OCI-LY7 (cell line): ENCODE measurements around the gene CPNE5. TPM values are rescaled to one million over a fixed set of nuclear protein-coding genes. Genes with fewer than 3 reads are reported as not detected.

Experiments
- BruUV-seq: library from RNA; stranded (reverse); fragments of 400-500 nt; replicated peaks from 2 replicates; lab custom pipeline; 2021; lab: Mats Ljungman, UMichigan
- CTCF ChIA-PET: fragments of 300-600 bp; sonication (Branson Sonifier 250); formaldehyde crosslinking; loops from one replicate; lab custom pipeline; 2022; ENCODE audit warnings: antibody characterized with exemption; ENCODE audit not compliant: unreplicated experiment; lab: Charles Lee
- POLR2A ChIA-PET: fragments of 300-600 bp; sonication (Branson Sonifier 250); formaldehyde crosslinking; loops from one replicate; lab custom pipeline; 2022; ENCODE audit warnings: antibody characterized with exemption; lab: Charles Lee
- DNase-seq: peaks from one replicate; pipeline ENCODE4 v3.0.0-alpha.2; 2015; ENCODE audit warnings: low spot score
- H2AFZ ChIP-seq: fragments of 200-600 bp; sonication (generic), shearing (Covaris generic); 2 replicates; pipeline ENCODE4 v1.6.1; 2014; ENCODE audit warnings: mild to moderate bottlenecking, antibody characterized with exemption, low read length, moderate library complexity
- H3K27ac ChIP-seq: fragments of 200-600 bp; sonication (generic); 2 replicates; pipeline ENCODE4 v1.5.1; 2014; ENCODE audit warnings: mixed run types, low read depth, mild to moderate bottlenecking, moderate library complexity, low read length, inconsistent platforms; ENCODE audit not compliant: poor library complexity, severe bottlenecking
- H3K36me3 ChIP-seq: fragments of 200-600 bp; sonication (generic); 2 replicates; pipeline ENCODE4 v1.6.1; 2014; ENCODE audit warnings: mild to moderate bottlenecking, antibody characterized with exemption, low read length, moderate library complexity, mixed read lengths; ENCODE audit not compliant: insufficient read depth
- H3K4me1 ChIP-seq: fragments of 200-600 bp; sonication (generic); 2 replicates; pipeline ENCODE4 v1.5.1; 2014; ENCODE audit warnings: mild to moderate bottlenecking, low read length; ENCODE audit not compliant: insufficient read depth, poor library complexity, severe bottlenecking
- H3K4me2 ChIP-seq: fragments of 200-600 bp; sonication (generic); 2 replicates; pipeline ENCODE4 v1.6.1; 2014; ENCODE audit warnings: mild to moderate bottlenecking, low read length
- H3K4me3 ChIP-seq: fragments of 200-600 bp; sonication (generic); 2 replicates; pipeline ENCODE4 v1.5.1; 2014; ENCODE audit warnings: mild to moderate bottlenecking, low read depth, low read length; ENCODE audit not compliant: poor library complexity, severe bottlenecking
- H3K79me2 ChIP-seq: fragments of 200-600 bp; sonication (generic); 2 replicates; pipeline ENCODE4 v1.6.1; 2016; ENCODE audit warnings: low read depth, mild to moderate bottlenecking, low read length, moderate library complexity, mixed read lengths; ENCODE audit not compliant: insufficient read depth
- H3K9me2 ChIP-seq: fragments of 200-600 bp; sonication (generic); 2 replicates; pipeline ENCODE4 v1.6.1; 2016; ENCODE audit warnings: mild to moderate bottlenecking, low read length, mixed read lengths; ENCODE audit not compliant: insufficient read depth
- H3K9me3 ChIP-seq: fragments of 200-600 bp; sonication (generic); 2 replicates; pipeline ENCODE4 v1.6.1; 2014; ENCODE audit warnings: mild to moderate bottlenecking, mixed run types, low read length, mixed read lengths
- H4K20me1 ChIP-seq: fragments of 200-600 bp; sonication (generic); 2 replicates; pipeline ENCODE4 v1.6.1; 2014; ENCODE audit warnings: mild to moderate bottlenecking, antibody characterized with exemption, low read length, moderate library complexity, mixed read lengths; ENCODE audit not compliant: insufficient read depth
- CTCF ChIP-seq: fragments of 200-600 bp; sonication (generic); conservative IDR thresholded peaks from 2 replicates; pipeline ENCODE4 v1.5.1; 2014; ENCODE audit warnings: mild to moderate bottlenecking, antibody characterized with exemption, low read length, moderate library complexity, mixed read lengths
- EZH2phosphoT487 ChIP-seq: fragments of 200-600 bp; sonication (generic); IDR thresholded peaks from 2 replicates; pipeline ENCODE4 v1.6.1; 2018; ENCODE audit warnings: low read depth, borderline replicate concordance, mild to moderate bottlenecking, mixed run types, antibody characterized with exemption, low read length, moderate library complexity, mixed read lengths
- intact Hi-C: fragments of 100-400 bp; cut with micrococcal nuclease; formaldehyde crosslinking; loops from one replicate; pipeline ENCODE4 v1.10.0; 2022; ENCODE audit not compliant: unreplicated experiment
- total RNA-seq, 2 experiments: library from RNA; depleted of rRNA in 1 of 2; stranded (reverse); fragments of >200 nt in 1 of 2; shearing (Covaris generic) in 1 of 2; gene quantifications; 2 replicates each; pipeline ENCODE4 v1.2.3, GENCODE V29; 2014 to 2022

CPNE5 gene
- total RNA-seq, 2 experiments from 2014 or later, result 37.7 to 89.8 TPM

DNA sequence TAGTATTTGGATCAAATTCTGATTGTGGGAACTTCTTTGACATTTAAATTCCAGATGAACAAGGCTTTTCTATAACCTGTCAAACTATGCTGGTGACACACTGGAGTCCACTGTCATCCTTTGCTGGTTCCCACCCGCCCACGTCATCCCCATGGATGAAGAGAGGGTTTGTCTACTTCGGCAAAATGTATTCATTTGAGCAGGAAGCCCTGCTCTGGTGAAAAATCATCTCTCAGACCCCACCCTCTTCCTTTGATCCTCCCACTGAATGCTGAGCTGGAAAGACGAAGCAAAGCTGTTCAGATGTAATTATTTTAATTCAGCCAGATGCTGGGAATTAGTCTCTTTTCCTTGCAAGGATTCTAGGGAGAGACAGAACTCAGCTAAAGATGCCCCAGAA lies 50.5 kb downstream of the CPNE5 start:
- CTCF ChIA-PET, result no interaction called here
- no peak for DNase-seq
- POLR2A ChIA-PET, result no interaction called here
- intact Hi-C loops, result no loop called here
- Histone ChIP-seq H3K36me3 (no peaks in the 10 kb centered on the region), H4K20me1 (no peaks in the 10 kb centered on the region), H3K9me3 (no peaks in the 10 kb centered on the region), H3K9me2 (no peaks in the 10 kb centered on the region), H3K27ac (no peak overlapping the region), H2AFZ (no peak overlapping the region), H3K4me2 (no peak overlapping the region), H3K4me1 (peaks cover 3% of the 10 kb centered on the region), H3K79me2 (no peaks in the 10 kb centered on the region), H3K4me3 (no peak overlapping the region)
- TF ChIP-seq CTCF, result no peak
- no peak for TF ChIP-seq EZH2phosphoT487
- BruUV-seq, result no TSS peak

DNA sequence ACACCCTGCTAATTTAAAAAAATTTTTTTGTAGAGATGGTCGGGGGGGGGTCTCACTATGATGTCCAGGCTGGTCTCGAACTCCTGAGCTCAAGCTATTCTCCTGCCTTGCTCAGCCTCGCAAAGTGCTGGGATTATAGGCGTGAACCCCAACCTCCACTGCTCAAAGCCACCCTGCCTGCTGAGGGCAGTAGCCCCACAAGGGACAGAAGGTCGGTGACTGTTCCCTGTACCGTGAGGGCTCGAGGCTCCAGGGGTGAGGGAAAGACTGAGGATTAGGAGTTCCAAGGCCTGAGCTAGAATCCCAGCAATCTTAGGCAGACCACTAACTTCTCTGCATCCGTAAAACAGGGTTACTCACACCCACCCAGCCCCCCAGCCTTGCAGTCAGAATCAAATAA lies 51.1 kb downstream of the CPNE5 start:
- Histone ChIP-seq H3K79me2 (no peaks in the 10 kb centered on the region), H3K4me3 (no peak overlapping the region), H3K4me1 (no peaks in the 10 kb centered on the region), H3K9me3 (no peaks in the 10 kb centered on the region), H3K4me2 (no peak overlapping the region), H2AFZ (no peak overlapping the region), H3K36me3 (no peaks in the 10 kb centered on the region), H4K20me1 (no peaks in the 10 kb centered on the region), H3K9me2 (no peaks in the 10 kb centered on the region), H3K27ac (no peak overlapping the region)
- no peak for TF ChIP-seq CTCF
- TF ChIP-seq EZH2phosphoT487, result no peak
- no TSS peak for BruUV-seq
- ChIA-PET CTCF (interaction anchor here (0.6 kb wide), 1 partner anchor 10 kb away, joined by 4 read pairs; no protein-coding TSS in a partner anchor), POLR2A (no interaction called here)
- intact Hi-C loops, result no loop called here
- DNase-seq, result no peak

DNA sequence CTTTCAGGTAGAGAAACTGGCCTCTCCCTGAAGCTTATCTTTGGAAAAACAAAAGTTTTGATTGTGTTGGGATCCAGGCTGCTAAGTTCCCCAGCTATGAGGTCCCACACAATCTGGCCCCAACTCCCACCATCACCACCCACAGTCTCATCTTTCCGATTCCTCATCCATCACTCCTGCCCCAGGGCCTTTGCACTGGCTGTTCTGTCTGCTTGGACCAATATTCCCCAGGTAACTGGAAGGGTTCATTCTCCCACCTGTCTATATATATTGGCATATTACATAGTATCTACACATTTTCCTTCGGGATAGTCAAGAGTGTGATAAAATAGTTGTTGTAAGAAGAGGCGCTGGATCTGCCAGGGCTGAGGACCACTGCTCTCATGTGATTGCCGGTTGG lies 52.0 kb downstream of the CPNE5 start:
- Histone ChIP-seq H3K27ac (no peak overlapping the region), H3K4me3 (no peak overlapping the region), H3K9me3 (no peaks in the 10 kb centered on the region), H4K20me1 (no peaks in the 10 kb centered on the region), H3K79me2 (no peaks in the 10 kb centered on the region), H3K9me2 (no peaks in the 10 kb centered on the region), H3K4me1 (no peaks in the 10 kb centered on the region), H3K4me2 (no peak overlapping the region), H3K36me3 (no peaks in the 10 kb centered on the region), H2AFZ (no peak overlapping the region)
- no peak for TF ChIP-seq EZH2phosphoT487
- no peak for TF ChIP-seq CTCF
- CTCF ChIA-PET, result no interaction called here
- intact Hi-C loops, result no loop called here
- POLR2A ChIA-PET, result no interaction called here
- DNase-seq, result no peak
- BruUV-seq, result no TSS peak
